ENCODE results near the gene TMEM214. TPM values are rescaled to one million over a fixed set of nuclear protein-coding genes. Genes with fewer than 3 reads are reported as not detected.

TMEM214 gene
- total and polyA plus RNA-seq, 4 donors, result 18.2 to 60.3 (median 40.1) TPM

GRCh38 chr2:27058210-27058609 is 25.4 kb downstream of the TMEM214 start:
- Histone ChIP-seq H3K27ac (ENCODE audit: low read depth, low read length) (no peak overlapping the region), H3K27me3 (ENCODE audit: control insufficient read depth, insufficient read depth, low read length) (no peaks in the 10 kb centered on the region), H3K9me3 (ENCODE audit: control insufficient read depth, insufficient read depth, low read length) (no peaks in the 10 kb centered on the region), H3K36me3 (ENCODE audit: control insufficient read depth, insufficient read depth, low read length) (peaks cover 77% of the 10 kb centered on the region), H3K4me3 (ENCODE audit: low read depth, low read length) (no peak overlapping the region), H3K4me1 (ENCODE audit: control insufficient read depth, insufficient read depth, low read length) (no peaks in the 10 kb centered on the region)
- DNase-seq (ENCODE audit: low read depth in 4 of 6, low spot score in 6 of 6), result no peak
- WGBS (ENCODE audit: insufficient coverage), result 96% methylated on average over 10 of the region's 10 CpGs

GRCh38 chr2:27059141-27059820 is 26.5 kb downstream of the TMEM214 start:
- DNase-seq (ENCODE audit: low read depth in 4 of 6, low spot score in 6 of 6), result no peak
- H3K9me3 ChIP-seq (ENCODE audit: control insufficient read depth, insufficient read depth, low read length), result no peaks in the 10 kb centered on the region
- peaks cover 71% of the 10 kb centered on the region for H3K36me3 ChIP-seq (ENCODE audit: control insufficient read depth, insufficient read depth, low read length)
- H3K4me3 ChIP-seq (ENCODE audit: low read depth, low read length), result no peak overlapping the region
- WGBS (ENCODE audit: insufficient coverage), result 89% methylated on average over 15 of the region's 15 CpGs
- no peaks in the 10 kb centered on the region for H3K4me1 ChIP-seq (ENCODE audit: control insufficient read depth, insufficient read depth, low read length)
- H3K27ac ChIP-seq (ENCODE audit: low read depth, low read length), result no peak overlapping the region
- H3K27me3 ChIP-seq (ENCODE audit: control insufficient read depth, insufficient read depth, low read length), result no peaks in the 10 kb centered on the region

GRCh38 chr2:27060323-27060722 is 27.6 kb downstream of the TMEM214 start:
- Histone ChIP-seq H3K4me3 (ENCODE audit: low read depth, low read length) (no peak overlapping the region), H3K27me3 (ENCODE audit: control insufficient read depth, insufficient read depth, low read length) (no peaks in the 10 kb centered on the region), H3K27ac (ENCODE audit: low read depth, low read length) (no peak overlapping the region), H3K9me3 (ENCODE audit: control insufficient read depth, insufficient read depth, low read length) (no peaks in the 10 kb centered on the region), H3K4me1 (ENCODE audit: control insufficient read depth, insufficient read depth, low read length) (no peaks in the 10 kb centered on the region), H3K36me3 (ENCODE audit: control insufficient read depth, insufficient read depth, low read length) (peaks cover 65% of the 10 kb centered on the region)
- DNase-seq (ENCODE audit: low read depth in 4 of 6, low spot score in 6 of 6), result no peak
- WGBS (ENCODE audit: insufficient coverage), result no CpG with 5 or more reads among the region's 3 CpGs

GRCh38 chr2:27065128-27065527 is 32.4 kb downstream of the TMEM214 start:
- WGBS (ENCODE audit: insufficient coverage), result no CpG with 5 or more reads among the region's 3 CpGs
- no peaks in the 10 kb centered on the region for H3K27me3 ChIP-seq (ENCODE audit: control insufficient read depth, insufficient read depth, low read length)
- no peaks in the 10 kb centered on the region for H3K9me3 ChIP-seq (ENCODE audit: control insufficient read depth, insufficient read depth, low read length)
- peaks cover 12% of the 10 kb centered on the region for H3K4me1 ChIP-seq (ENCODE audit: control insufficient read depth, insufficient read depth, low read length)
- H3K4me3 ChIP-seq (ENCODE audit: low read depth, low read length), result no peak overlapping the region
- no peak for DNase-seq (ENCODE audit: low read depth in 4 of 6, low spot score in 6 of 6)
- peaks cover 57% of the 10 kb centered on the region for H3K36me3 ChIP-seq (ENCODE audit: control insufficient read depth, insufficient read depth, low read length)
- no peak overlapping the region for H3K27ac ChIP-seq (ENCODE audit: low read depth, low read length)

- no peak overlapping the region for H3K4me3 ChIP-seq (ENCODE audit: low read depth, low read length)
- WGBS (ENCODE audit: insufficient coverage), result 97% methylated on average over 5 of the region's 5 CpGs
- peaks cover 49% of the 10 kb centered on the region for H3K36me3 ChIP-seq (ENCODE audit: control insufficient read depth, insufficient read depth, low read length)
- H3K4me1 ChIP-seq (ENCODE audit: control insufficient read depth, insufficient read depth, low read length), result peaks cover 20% of the 10 kb centered on the region
- DNase-seq (ENCODE audit: low read depth in 4 of 6, low spot score in 6 of 6), result no peak
- no peaks in the 10 kb centered on the region for H3K27me3 ChIP-seq (ENCODE audit: control insufficient read depth, insufficient read depth, low read length)
- H3K9me3 ChIP-seq (ENCODE audit: control insufficient read depth, insufficient read depth, low read length), result no peaks in the 10 kb centered on the region
- H3K27ac ChIP-seq (ENCODE audit: low read depth, low read length), result no peak overlapping the region
Observed at GRCh38 chr2:27067385-27067784, 34.6 kb downstream of the TMEM214 start.

GRCh38 chr2:27069436-27069835 is 36.7 kb downstream of the TMEM214 start:
- WGBS (ENCODE audit: insufficient coverage), result 93% methylated on average over 6 of the region's 6 CpGs
- H3K27me3 ChIP-seq (ENCODE audit: control insufficient read depth, insufficient read depth, low read length), result no peaks in the 10 kb centered on the region
- peaks cover 25% of the 10 kb centered on the region for H3K4me1 ChIP-seq (ENCODE audit: control insufficient read depth, insufficient read depth, low read length)
- no peak overlapping the region for H3K27ac ChIP-seq (ENCODE audit: low read depth, low read length)
- no peaks in the 10 kb centered on the region for H3K9me3 ChIP-seq (ENCODE audit: control insufficient read depth, insufficient read depth, low read length)
- no peak overlapping the region for H3K4me3 ChIP-seq (ENCODE audit: low read depth, low read length)
- peaks cover 41% of the 10 kb centered on the region for H3K36me3 ChIP-seq (ENCODE audit: control insufficient read depth, insufficient read depth, low read length)
- DNase-seq (ENCODE audit: low read depth in 4 of 6, low spot score in 6 of 6), result no peak

GRCh38 chr2:27069961-27070618 is 37.3 kb downstream of the TMEM214 start:
- no peak for DNase-seq (ENCODE audit: low read depth in 4 of 6, low spot score in 6 of 6)
- Histone ChIP-seq H3K4me3 (ENCODE audit: low read depth, low read length) (peak overlapping the region; percentile 89), H3K4me1 (ENCODE audit: control insufficient read depth, insufficient read depth, low read length) (peaks cover 25% of the 10 kb centered on the region), H3K27me3 (ENCODE audit: control insufficient read depth, insufficient read depth, low read length) (no peaks in the 10 kb centered on the region), H3K36me3 (ENCODE audit: control insufficient read depth, insufficient read depth, low read length) (peaks cover 37% of the 10 kb centered on the region), H3K27ac (ENCODE audit: low read depth, low read length) (no peak overlapping the region), H3K9me3 (ENCODE audit: control insufficient read depth, insufficient read depth, low read length) (no peaks in the 10 kb centered on the region)
- WGBS (ENCODE audit: insufficient coverage), result 100% methylated on average over 3 of the region's 8 CpGs

- Histone ChIP-seq H3K4me3 (ENCODE audit: low read depth, low read length) (peak overlapping the region; percentile 89), H3K4me1 (ENCODE audit: control insufficient read depth, insufficient read depth, low read length) (peaks cover 28% of the 10 kb centered on the region), H3K9me3 (ENCODE audit: control insufficient read depth, insufficient read depth, low read length) (no peaks in the 10 kb centered on the region), H3K27me3 (ENCODE audit: control insufficient read depth, insufficient read depth, low read length) (no peaks in the 10 kb centered on the region), H3K27ac (ENCODE audit: low read depth, low read length) (peak overlapping the region; percentile 87), H3K36me3 (ENCODE audit: control insufficient read depth, insufficient read depth, low read length) (peaks cover 35% of the 10 kb centered on the region)
- 8% methylated on average over 11 of the region's 11 CpGs for WGBS (ENCODE audit: insufficient coverage)
- no peak for DNase-seq (ENCODE audit: low read depth in 4 of 6, low spot score in 6 of 6)
Observed at GRCh38 chr2:27070653-27071276, 38.0 kb downstream of the TMEM214 start.

GRCh38 chr2:27071277-27071989 is 38.7 kb downstream of the TMEM214 start, which contains the start of gene OST4:
TSS of gene OST4 (minus strand) at chr2:27071654.
- under 1% methylated on average over 84 of the region's 86 CpGs for WGBS (ENCODE audit: insufficient coverage)
- H3K27me3 ChIP-seq (ENCODE audit: control insufficient read depth, insufficient read depth, low read length), result no peaks in the 10 kb centered on the region
- peak within 1 kb of the TSS; percentile 96 for H3K27ac ChIP-seq (ENCODE audit: low read depth, low read length)
- DNase-seq (ENCODE audit: low read depth in 4 of 6, low spot score in 6 of 6), result peak in 5 of 6 donors; percentile 87 to 98 (median 91)
- peaks cover 32% of the 10 kb centered on the region for H3K36me3 ChIP-seq (ENCODE audit: control insufficient read depth, insufficient read depth, low read length)
- peak within 1 kb of the TSS; percentile 89 for H3K4me3 ChIP-seq (ENCODE audit: low read depth, low read length)
- no peaks in the 10 kb centered on the region for H3K9me3 ChIP-seq (ENCODE audit: control insufficient read depth, insufficient read depth, low read length)
- H3K4me1 ChIP-seq (ENCODE audit: control insufficient read depth, insufficient read depth, low read length), result peaks cover 28% of the 10 kb centered on the region
